AG10803 (cell line): ENCODE data around the gene MBD2.

Experiments
- DNase-seq: peaks from one replicate; pipeline ENCODE4 v3.0.0; 2010; ENCODE audit warnings: low read depth
- H3K4me3 ChIP-seq: 2 replicates; pipeline ENCODE4 v1.5.1; 2011; ENCODE audit warnings: mild to moderate bottlenecking, low read length, control low read depth
- TF ChIP-seq, protein P1 (sequence below): conservative IDR thresholded peaks from 2 replicates; pipeline ENCODE4 v1.5.1; 2011; ENCODE audit warnings: mild to moderate bottlenecking, low read length, control low read depth, inconsistent platforms

MBD2 gene

DNA sequence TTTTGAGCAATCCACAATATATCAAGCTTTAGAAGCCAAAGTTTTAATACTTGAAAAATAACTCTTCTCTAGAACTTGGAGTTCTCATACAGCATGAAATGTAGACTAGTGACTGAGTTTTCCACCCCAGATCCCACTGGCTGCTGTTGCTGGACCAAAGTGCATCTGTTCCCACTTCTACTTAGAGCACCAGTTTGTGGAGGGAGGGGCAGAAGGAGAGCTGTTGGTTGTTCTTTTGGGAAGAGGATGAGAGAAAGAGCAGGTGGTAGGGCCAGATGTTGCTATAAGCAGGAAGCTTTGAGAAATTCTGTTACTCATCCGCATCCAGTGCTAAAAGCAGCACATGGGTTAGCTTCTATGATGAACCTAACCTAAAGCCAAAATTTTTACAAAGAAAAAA, 59.0 kb downstream of the MBD2 start:
- H3K4me3 ChIP-seq: no peak overlapping the region
- TF ChIP-seq, protein P1, sequence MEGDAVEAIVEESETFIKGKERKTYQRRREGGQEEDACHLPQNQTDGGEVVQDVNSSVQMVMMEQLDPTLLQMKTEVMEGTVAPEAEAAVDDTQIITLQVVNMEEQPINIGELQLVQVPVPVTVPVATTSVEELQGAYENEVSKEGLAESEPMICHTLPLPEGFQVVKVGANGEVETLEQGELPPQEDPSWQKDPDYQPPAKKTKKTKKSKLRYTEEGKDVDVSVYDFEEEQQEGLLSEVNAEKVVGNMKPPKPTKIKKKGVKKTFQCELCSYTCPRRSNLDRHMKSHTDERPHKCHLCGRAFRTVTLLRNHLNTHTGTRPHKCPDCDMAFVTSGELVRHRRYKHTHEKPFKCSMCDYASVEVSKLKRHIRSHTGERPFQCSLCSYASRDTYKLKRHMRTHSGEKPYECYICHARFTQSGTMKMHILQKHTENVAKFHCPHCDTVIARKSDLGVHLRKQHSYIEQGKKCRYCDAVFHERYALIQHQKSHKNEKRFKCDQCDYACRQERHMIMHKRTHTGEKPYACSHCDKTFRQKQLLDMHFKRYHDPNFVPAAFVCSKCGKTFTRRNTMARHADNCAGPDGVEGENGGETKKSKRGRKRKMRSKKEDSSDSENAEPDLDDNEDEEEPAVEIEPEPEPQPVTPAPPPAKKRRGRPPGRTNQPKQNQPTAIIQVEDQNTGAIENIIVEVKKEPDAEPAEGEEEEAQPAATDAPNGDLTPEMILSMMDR: no peak
- DNase-seq: no peak

GRCh38 chr18:54163453-54163852, 61.0 kb downstream of the MBD2 start:
- H3K4me3 ChIP-seq: no peak overlapping the region
- no peak for DNase-seq
- TF ChIP-seq, protein P1: no peak

DNA sequence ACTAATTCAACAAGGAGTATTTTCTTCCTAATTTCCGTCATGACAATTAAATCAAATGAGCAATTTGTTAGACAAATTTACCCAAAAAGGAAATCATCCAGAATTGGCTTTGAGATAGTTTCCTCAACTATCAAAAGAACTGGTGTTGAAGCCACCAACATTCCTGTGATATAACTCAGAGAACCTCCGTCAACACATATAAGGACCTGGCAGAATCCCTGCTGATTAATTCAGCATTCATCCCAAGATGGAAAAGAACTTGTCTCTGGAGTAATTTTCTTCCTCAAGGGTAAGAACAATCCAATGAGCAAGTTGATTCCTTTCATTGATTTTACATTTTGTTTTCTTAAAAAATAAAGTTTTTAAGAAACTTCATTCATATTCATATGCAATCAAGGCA, 62.0 kb downstream of the MBD2 start:
- DNase-seq: peak; percentile 87
- TF ChIP-seq, protein P1: no peak
- no peak overlapping the region for H3K4me3 ChIP-seq

DNA sequence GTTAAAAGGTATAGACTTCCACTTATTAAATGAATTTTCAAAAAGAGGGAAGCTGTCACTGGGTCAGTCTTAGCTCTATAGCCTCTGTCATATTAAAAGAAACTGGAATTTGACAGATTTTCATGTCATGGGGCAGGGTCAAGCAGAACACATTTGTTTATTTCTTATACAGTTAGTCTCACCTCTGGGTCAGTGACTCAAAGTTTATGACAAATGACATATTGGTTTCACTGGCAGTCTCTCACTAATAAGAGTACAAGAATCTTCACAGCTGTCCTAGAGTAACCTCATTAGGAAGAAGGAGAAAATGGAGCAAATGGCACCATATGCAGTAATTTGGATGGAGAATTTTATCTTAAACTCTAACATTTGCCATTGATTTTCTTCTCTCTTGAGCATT, 63.2 kb downstream of the MBD2 start:
- TF ChIP-seq, protein P1: no peak
- no peak overlapping the region for H3K4me3 ChIP-seq
- DNase-seq: no peak

GRCh38 chr18:54159906-54160305, 64.6 kb downstream of the MBD2 start:
- TF ChIP-seq, protein P1: no peak
- DNase-seq: no peak
- no peak overlapping the region for H3K4me3 ChIP-seq

DNA sequence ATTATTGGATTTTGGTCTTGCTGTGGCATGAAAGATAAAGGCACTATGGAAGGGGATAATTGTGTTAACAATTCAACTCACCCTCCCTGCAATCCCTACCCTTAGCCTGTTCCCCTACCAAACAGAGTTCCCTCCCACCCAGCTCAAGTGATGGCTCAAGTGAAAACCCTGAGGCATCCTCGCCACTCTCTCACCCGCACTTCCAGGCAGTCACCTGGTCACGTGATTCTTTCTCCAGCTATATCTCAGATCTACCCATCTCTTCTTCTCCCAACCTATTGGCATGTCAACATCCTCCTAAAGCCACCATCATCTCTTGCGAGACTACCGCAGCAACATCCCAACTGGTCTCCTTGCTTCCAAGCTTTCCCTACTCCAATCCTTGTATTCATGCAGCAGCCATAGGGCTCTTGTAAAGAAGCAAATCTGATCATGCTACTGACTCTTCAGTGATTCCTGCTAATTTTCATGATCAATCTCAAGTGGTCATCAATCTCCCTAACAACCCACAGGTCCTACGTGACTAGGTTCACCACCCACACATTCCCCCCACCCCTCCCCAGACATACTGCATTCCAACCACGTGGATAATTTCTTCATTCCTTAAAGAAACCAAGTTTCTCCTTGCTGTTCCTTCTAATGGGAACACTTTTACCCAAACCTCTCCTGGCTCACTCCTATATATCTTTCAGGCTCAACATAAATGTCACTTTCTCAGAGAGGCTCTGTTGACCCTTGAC, 66.7 kb downstream of the MBD2 start:
- peak; percentile 38 for DNase-seq
- TF ChIP-seq, protein P1: no peak
- H3K4me3 ChIP-seq: no peak overlapping the region

GRCh38 chr18:54155412-54155811, 69.1 kb downstream of the MBD2 start:
- no peak overlapping the region for H3K4me3 ChIP-seq
- TF ChIP-seq, protein P1: no peak
- no peak for DNase-seq
